ENCODE data around the gene CIROP.

Gene CIROP

GRCh38 chr14:23104591-23105347, at the start of gene CIROP:
Gene CIROP, minus strand, starts transcription at chr14:23104989. Its CDS starts 69 bp downstream, at chr14:23104920.
- no peak for DNase-seq (ENCODE audit: low spot score)

- DNase-seq (ENCODE audit: low spot score), result peak; percentile 8
Observed at GRCh38 chr14:23153851-23154796, 49.3 kb upstream of the CIROP start.

- no peak for DNase-seq (ENCODE audit: low spot score)
Observed at GRCh38 chr14:23151342-23151741, 46.6 kb upstream of the CIROP start.

GRCh38 chr14:23149745-23150144, 45.0 kb upstream of the CIROP start:
- no peak for DNase-seq (ENCODE audit: low spot score)

GRCh38 chr14:23148591-23149249, 43.9 kb upstream of the CIROP start:
- DNase-seq (ENCODE audit: low spot score), result no peak

- DNase-seq (ENCODE audit: low spot score), result no peak
Observed at GRCh38 chr14:23147676-23148075, 42.9 kb upstream of the CIROP start.

- no peak for DNase-seq (ENCODE audit: low spot score)
Observed at GRCh38 chr14:23146980-23147379, 42.2 kb upstream of the CIROP start.

- no peak for DNase-seq (ENCODE audit: low spot score)
Observed at GRCh38 chr14:23146351-23146910, 41.6 kb upstream of the CIROP start.

- DNase-seq (ENCODE audit: low spot score), result no peak
Observed at GRCh38 chr14:23145794-23146350, 41.1 kb upstream of the CIROP start.

GRCh38 chr14:23143911-23144310, 39.1 kb upstream of the CIROP start:
- DNase-seq (ENCODE audit: low spot score), result no peak

- DNase-seq (ENCODE audit: low spot score), result no peak
Observed at GRCh38 chr14:23142826-23143225, 38.0 kb upstream of the CIROP start.

- DNase-seq (ENCODE audit: low spot score), result no peak
Observed at GRCh38 chr14:23141706-23142444, 37.1 kb upstream of the CIROP start.

GRCh38 chr14:23140371-23140770, 35.6 kb upstream of the CIROP start:
- no peak for DNase-seq (ENCODE audit: low spot score)

GRCh38 chr14:23139874-23140273, 35.1 kb upstream of the CIROP start:
- no peak for DNase-seq (ENCODE audit: low spot score)

GRCh38 chr14:23137813-23138535, 33.2 kb upstream of the CIROP start:
- DNase-seq (ENCODE audit: low spot score), result no peak

GRCh38 chr14:23137192-23137812, 32.5 kb upstream of the CIROP start:
- no peak for DNase-seq (ENCODE audit: low spot score)

- DNase-seq (ENCODE audit: low spot score), result no peak
Observed at GRCh38 chr14:23136566-23137133, 31.9 kb upstream of the CIROP start.

GRCh38 chr14:23132970-23133369, 28.2 kb upstream of the CIROP start:
- DNase-seq (ENCODE audit: low spot score), result no peak

- DNase-seq (ENCODE audit: low spot score), result no peak
Observed at GRCh38 chr14:23131482-23131881, 26.7 kb upstream of the CIROP start.

- no peak for DNase-seq (ENCODE audit: low spot score)
Observed at GRCh38 chr14:23130871-23131270, 26.1 kb upstream of the CIROP start.

Measured in hematopoietic multipotent progenitor cell treated with erythropoietin and hydrocortisone succinate and interleukin-3 and kit ligand, for 15 days (in vitro differentiated cells).